HG02885 (cell line): ENCODE results near the gene MIA.
"Not testable (repeated sequence)": the region's sequence is repeated elsewhere in the genome, so short reads cannot be mapped to it uniquely, and the experiment has no call there.

Experiments
- ATAC-seq: cut with Tn5 transposase; IDR thresholded peaks from one replicate; pipeline ENCODE4 v1.9.1; 2021; ENCODE audit warnings: mild to moderate bottlenecking; ENCODE audit not compliant: unreplicated experiment, poor library complexity

The MIA gene

GRCh38 chr19:40815223-40815622, 39.9 kb downstream of the MIA start:
- no peak for ATAC-seq

GRCh38 chr19:40818480-40819399, 43.4 kb downstream of the MIA start:
- ATAC-seq = peak; percentile 58

DNA sequence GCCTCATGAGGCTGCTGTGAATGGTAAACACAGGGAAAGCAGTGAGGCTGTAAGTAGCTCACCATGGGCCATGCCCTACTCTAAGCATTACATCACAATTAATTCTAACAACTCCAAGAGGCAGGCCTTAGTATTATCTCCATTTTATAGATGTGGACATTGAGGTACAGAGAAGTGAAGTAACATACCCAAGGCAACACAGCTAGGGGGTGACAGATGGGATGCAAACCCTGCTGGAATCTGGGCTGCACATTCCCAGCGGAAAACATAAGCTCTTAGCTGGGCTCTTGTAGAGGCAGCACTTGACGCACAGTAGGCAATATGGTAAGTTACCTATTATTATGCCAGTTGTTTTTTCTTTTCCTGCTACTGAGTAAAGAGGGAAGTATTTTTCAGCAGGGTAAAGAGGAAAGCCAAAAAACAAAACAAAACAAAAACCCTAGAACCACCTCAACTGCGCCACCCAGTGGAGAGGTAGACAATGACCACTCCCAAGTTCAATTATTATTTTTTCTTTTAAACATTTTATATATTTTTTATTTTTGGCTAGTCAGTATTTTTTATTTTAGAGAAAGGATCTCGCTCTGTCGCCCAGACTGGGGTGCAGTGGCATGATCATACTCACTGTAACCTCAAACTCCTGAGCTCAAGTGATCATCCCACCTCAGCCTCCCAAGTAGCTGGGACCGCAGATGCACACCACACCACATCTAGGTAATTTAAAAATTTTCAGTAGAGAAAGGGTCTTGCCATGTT, 44.3 kb downstream of the MIA start:
- ATAC-seq = not testable (repeated sequence)

DNA sequence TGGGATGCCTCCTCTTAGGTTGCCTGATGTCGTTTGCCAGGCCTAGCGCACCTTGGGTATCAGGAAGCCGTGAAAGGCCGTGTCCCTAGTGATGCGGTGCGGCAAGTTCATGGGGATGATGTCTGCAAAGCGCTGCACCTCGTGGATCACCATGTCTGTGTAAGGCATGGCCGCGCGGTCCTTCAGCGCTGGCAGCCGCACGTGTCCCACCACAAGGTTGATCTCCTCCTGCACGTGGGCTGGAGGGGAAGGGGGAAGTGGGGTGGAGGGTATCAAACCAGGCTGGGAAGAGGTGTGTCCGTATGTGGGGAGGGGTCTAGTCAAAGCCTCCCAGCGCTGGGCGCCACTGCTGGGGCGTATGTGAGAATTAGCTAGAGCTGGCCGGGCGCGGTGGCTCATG, 46.8 kb downstream of the MIA start:
- no peak for ATAC-seq

- ATAC-seq = not testable (repeated sequence)
These were observed 47.6 kb downstream of the MIA start for GRCh38 chr19:40822704-40823553.

DNA sequence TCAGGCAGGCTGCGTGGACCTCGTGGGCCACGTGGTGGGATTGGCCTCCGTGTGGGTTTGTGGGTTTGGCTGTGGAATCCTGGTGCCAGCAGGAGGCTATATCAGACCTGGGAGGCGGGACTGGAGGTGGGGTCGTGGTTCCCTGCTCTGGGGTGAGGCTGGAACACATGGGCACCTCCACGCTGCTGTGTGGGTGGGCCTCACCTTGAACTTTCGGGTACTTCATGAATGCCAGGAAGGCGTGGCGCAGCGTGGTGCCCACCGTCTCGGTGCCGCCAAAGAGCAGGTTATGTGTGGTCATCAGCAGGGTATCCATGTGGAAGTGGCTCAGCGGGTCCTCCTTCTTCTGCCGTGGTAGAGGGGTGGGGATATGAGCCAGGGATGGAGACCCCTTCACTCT, 49.6 kb downstream of the MIA start:
- ATAC-seq = not testable (repeated sequence)

DNA sequence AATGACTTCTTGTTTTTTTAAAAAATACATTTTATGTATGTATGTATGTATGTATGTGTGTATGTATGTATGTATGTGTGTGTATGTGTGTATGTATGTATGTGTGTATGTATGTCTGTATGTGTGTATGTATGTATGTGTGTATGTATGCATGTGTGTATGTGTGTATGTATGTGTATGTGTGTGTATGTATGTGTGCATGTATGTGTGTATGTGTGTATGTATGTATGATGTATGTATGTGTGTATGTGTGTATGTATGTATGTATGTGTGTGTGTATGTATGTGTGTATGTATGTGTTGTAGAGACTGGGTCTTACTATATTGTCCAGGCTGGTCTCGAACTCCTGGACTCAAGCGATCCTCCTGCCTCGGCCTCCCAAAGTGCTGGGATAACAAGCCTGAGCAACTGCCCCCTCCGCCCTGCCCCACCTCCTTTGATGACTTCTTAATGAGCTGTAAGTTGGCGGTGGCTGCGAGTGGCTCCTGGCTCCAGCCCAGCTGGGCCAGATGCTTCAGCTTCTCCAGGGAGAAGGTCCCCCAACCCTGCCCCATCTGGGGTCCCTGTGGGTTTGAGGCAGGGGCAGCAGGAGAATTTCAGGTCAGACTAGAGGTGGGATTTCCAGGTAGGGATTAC, 50.3 kb downstream of the MIA start:
- ATAC-seq = not testable (repeated sequence)

- ATAC-seq = not testable (repeated sequence)
These were observed 51.0 kb downstream of the MIA start for GRCh38 chr19:40826312-40826698.

DNA sequence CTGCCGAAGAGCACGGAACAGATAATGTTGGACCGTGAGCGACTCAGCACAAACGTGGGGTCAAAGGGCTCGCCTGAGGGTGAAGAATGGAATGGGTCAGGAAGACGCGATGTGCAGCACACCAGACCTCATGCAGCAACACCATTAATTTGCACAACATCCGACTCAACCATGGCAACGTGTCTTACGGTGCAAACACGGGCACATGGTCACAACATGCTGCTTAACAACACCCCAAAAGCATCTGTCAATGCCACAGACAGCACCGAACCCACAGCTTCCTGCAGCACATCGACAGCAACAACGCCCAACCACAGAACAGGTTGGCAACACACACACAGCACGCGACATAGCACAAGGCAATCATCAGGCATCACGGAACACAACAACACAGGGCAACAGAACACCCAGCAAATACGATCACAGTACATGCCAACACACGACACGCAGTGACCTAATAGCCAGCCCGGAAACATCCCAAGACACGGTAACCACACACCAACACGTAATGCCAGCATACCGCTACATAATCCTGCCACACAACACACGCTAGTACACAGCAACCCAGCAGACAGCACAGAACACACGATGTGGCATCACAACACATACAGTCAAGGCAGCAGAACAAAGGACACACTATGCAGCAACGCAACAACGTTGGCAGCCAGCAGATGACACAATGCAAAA, 51.5 kb downstream of the MIA start:
- ATAC-seq = not testable (repeated sequence)
